Measurements from ENCODE around the gene CHTF18. TPM values are rescaled to one million over a fixed set of nuclear protein-coding genes. Genes with fewer than 3 reads are reported as not detected.

The CHTF18 gene
- polyA plus RNA-seq, 3 donors: 0.57 to 13.8 (median 2.2) TPM

GRCh38 chr16:805474-805873 is 17.1 kb downstream of the CHTF18 start:
- no peak overlapping the region for H3K4me2 ChIP-seq (replicated peaks; ENCODE audit: extremely low read depth, low read length, poor library complexity, severe bottlenecking)
- no peak overlapping the region for H2AFZ ChIP-seq (ENCODE audit: insufficient read depth, low read depth, low read length, poor library complexity, severe bottlenecking)
- peaks cover 0 to 23% of the 10 kb centered on the region in 2 donors for H3K27me3 ChIP-seq (ENCODE audit: control insufficient read depth in 2 of 2, insufficient read depth in 2 of 2, low read length in 2 of 2)
- no peaks in the 10 kb centered on the region for H3K9me3 ChIP-seq (replicated peaks in 1 of 2; ENCODE audit: control insufficient read depth in 1 of 2, insufficient read depth in 1 of 2, low read length in 2 of 2)
- TF ChIP-seq CTCF (IDR thresholded peaks at IDR 0.05): no peak
- no peaks in the 10 kb centered on the region for H3K79me2 ChIP-seq (ENCODE audit: insufficient read depth, low read length)
- peaks cover 15% of the 10 kb centered on the region for H3K4me1 Mint-ChIP-seq
- peaks cover 0 to 7% (median 0%) of the 10 kb centered on the region in 7 donors for H3K9me3 Mint-ChIP-seq
- peaks cover 20 to 41% (median 22%) of the 10 kb centered on the region in 3 donors for H3K27me3 Mint-ChIP-seq (ENCODE audit: low read depth in 3 of 3)
- H3K27ac ChIP-seq (ENCODE audit: low read depth in 1 of 2, low read length in 2 of 2): no peak overlapping the region
- DNase-seq: no peak
- intact Hi-C loops (cut with micrococcal nuclease): no loop called here
- peaks cover 8 to 12% of the 10 kb centered on the region in 2 donors for H3K4me1 ChIP-seq (ENCODE audit: control insufficient read depth in 1 of 2, insufficient read depth in 2 of 2, low read length in 2 of 2)
- no peaks in the 10 kb centered on the region for H3K36me3 ChIP-seq (replicated peaks in 1 of 2; ENCODE audit: control insufficient read depth in 1 of 2, insufficient read depth in 2 of 2, low read length in 2 of 2)
- no peak overlapping the region for H3K9ac ChIP-seq (ENCODE audit: insufficient read depth, low read length, poor library complexity, severe bottlenecking)
- peaks cover 0 to 3% of the 10 kb centered on the region in 2 donors for H3K36me3 Mint-ChIP-seq
- no peaks in the 10 kb centered on the region for H4K20me1 ChIP-seq (ENCODE audit: insufficient read depth, low read length)
- no peak overlapping the region for H3K27ac Mint-ChIP-seq
- H3K4me3 Mint-ChIP-seq: no peak overlapping the region
- WGBS (ENCODE audit: insufficient coverage): 78% methylated on average over 16 of the region's 17 CpGs
- H3K4me3 ChIP-seq (replicated peaks in 1 of 3; ENCODE audit: low read depth in 2 of 3, low read length in 3 of 3): no peak overlapping the region

DNA sequence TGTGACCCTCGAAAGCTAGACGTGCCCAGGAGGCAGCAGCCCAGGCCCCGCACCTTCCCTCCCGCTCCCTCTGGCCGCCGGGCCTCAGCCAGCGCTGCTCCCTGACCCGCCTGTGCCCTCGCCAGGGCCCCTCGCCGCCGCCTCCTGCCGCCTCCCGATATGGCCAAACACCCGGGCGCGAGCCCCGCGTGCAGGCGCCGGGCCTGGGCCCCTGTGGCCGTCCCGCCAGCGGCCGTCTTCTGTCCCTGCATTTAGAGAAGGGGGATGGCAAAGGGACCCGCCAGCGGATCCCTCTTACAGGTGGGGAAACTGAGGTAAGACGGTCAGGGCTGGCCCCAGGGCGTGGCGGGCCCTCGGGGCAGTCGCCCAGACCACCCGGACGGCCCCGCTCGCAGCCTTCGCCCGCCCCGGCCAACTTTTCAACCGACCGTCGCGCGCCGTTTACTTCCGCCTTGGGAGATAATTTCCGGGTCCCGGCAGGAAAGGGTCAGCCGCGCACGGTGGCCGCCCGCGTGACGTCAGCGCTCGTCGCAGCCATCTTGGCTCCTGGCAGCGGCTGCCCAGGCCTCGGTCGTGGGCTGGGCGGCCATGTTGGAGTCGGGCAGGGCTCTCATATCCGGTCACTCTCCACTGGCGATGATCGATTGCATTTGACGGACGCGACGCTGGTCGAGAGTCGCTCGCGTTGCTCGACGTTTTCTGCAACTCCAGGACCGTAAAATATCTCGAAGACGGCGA is 19.1 kb downstream of the CHTF18 start:
- Histone ChIP-seq H3K36me3 (replicated peaks in 1 of 2; ENCODE audit: control insufficient read depth in 1 of 2, insufficient read depth in 2 of 2, low read length in 2 of 2) (no peaks in the 10 kb centered on the region), H3K4me3 (replicated peaks in 1 of 3; ENCODE audit: low read depth in 2 of 3, low read length in 3 of 3) (peak overlapping the region; percentile 49 to 86 (median 70)), H3K9ac (ENCODE audit: insufficient read depth, low read length, poor library complexity, severe bottlenecking) (peak overlapping the region; percentile 97), H3K4me1 (ENCODE audit: control insufficient read depth in 1 of 2, insufficient read depth in 2 of 2, low read length in 2 of 2) (peaks cover 8 to 12% of the 10 kb centered on the region in 2 donors), H3K79me2 (ENCODE audit: insufficient read depth, low read length) (no peaks in the 10 kb centered on the region), H3K27me3 (ENCODE audit: control insufficient read depth in 2 of 2, insufficient read depth in 2 of 2, low read length in 2 of 2) (peaks cover 0 to 10% of the 10 kb centered on the region in 2 donors), H2AFZ (ENCODE audit: insufficient read depth, low read depth, low read length, poor library complexity, severe bottlenecking) (peak overlapping the region; percentile 98), H3K27ac (ENCODE audit: low read depth in 1 of 2, low read length in 2 of 2) (peak overlapping the region; percentile 77 to 95), H4K20me1 (ENCODE audit: insufficient read depth, low read length) (no peaks in the 10 kb centered on the region), H3K4me2 (replicated peaks; ENCODE audit: extremely low read depth, low read length, poor library complexity, severe bottlenecking) (peak overlapping the region; percentile 83), H3K9me3 (replicated peaks in 1 of 2; ENCODE audit: control insufficient read depth in 1 of 2, insufficient read depth in 1 of 2, low read length in 2 of 2) (peaks cover 4 to 6% of the 10 kb centered on the region in 2 donors)
- Mint-ChIP-seq H3K27ac (peak overlapping the region; percentile 87 to 96 (median 91)), H3K9me3 (peaks cover 3 to 14% (median 9%) of the 10 kb centered on the region in 7 donors), H3K4me1 (peaks cover 15% of the 10 kb centered on the region), H3K4me3 (peak overlapping the region; percentile 91 to 98), H3K27me3 (ENCODE audit: low read depth in 3 of 3) (peaks cover 14 to 35% (median 18%) of the 10 kb centered on the region in 3 donors), H3K36me3 (peaks cover 3% of the 10 kb centered on the region in 2 donors)
- DNase-seq: peak; percentile 92 to 96 (median 94)
- WGBS (ENCODE audit: insufficient coverage): 4% methylated on average over 75 of the region's 80 CpGs
- TF ChIP-seq CTCF (IDR thresholded peaks at IDR 0.05): no peak
- intact Hi-C loops (cut with micrococcal nuclease): loop anchor here (2.0 kb wide), 2 partner anchors 19 to 163 kb away; partner anchors contain the start of genes CHTF18 (in 1 of the 2), LMF1 (in 1 of the 2) and RPUSD1 (in 1 of the 2)
